ENCODE results near the gene FYB1. TPM values are rescaled to one million over a fixed set of nuclear protein-coding genes. Genes with fewer than 3 reads are reported as not detected.
"Not testable (repeated sequence)": the region's sequence is repeated elsewhere in the genome, so short reads cannot be mapped to it uniquely, and the experiment has no call there.

Gene FYB1
- total RNA-seq, 1 experiment from 2014 or later: 0.05 TPM

- DNase-seq (ENCODE audit: low read depth): no peak
These were observed 31.3 kb downstream of the FYB1 start for GRCh38 chr5:39187831-39188731.

- no peak for DNase-seq (ENCODE audit: low read depth)
These were observed 32.4 kb downstream of the FYB1 start for GRCh38 chr5:39186722-39187539.

- DNase-seq (ENCODE audit: low read depth): no peak
These were observed 33.1 kb downstream of the FYB1 start for GRCh38 chr5:39186289-39186688.

- DNase-seq (ENCODE audit: low read depth): no peak
These were observed 33.6 kb downstream of the FYB1 start for GRCh38 chr5:39185761-39186160.

GRCh38 chr5:39179561-39179960 is 39.8 kb downstream of the FYB1 start:
- not testable (repeated sequence) for DNase-seq (ENCODE audit: low read depth)

GRCh38 chr5:39178861-39179260 is 40.5 kb downstream of the FYB1 start:
- DNase-seq (ENCODE audit: low read depth): no peak

GRCh38 chr5:39178171-39178570 is 41.2 kb downstream of the FYB1 start:
- peak; percentile 64 for DNase-seq (ENCODE audit: low read depth)

GRCh38 chr5:39177631-39177964 is 41.8 kb downstream of the FYB1 start:
- DNase-seq (ENCODE audit: low read depth): no peak

- no peak for DNase-seq (ENCODE audit: low read depth)
These were observed 42.4 kb downstream of the FYB1 start for GRCh38 chr5:39176759-39177630.

- no peak for DNase-seq (ENCODE audit: low read depth)
These were observed 43.9 kb downstream of the FYB1 start for GRCh38 chr5:39175273-39175955.

- DNase-seq (ENCODE audit: low read depth): no peak
These were observed 46.3 kb downstream of the FYB1 start for GRCh38 chr5:39173069-39173468.

GRCh38 chr5:39172593-39172992 is 46.8 kb downstream of the FYB1 start:
- no peak for DNase-seq (ENCODE audit: low read depth)

- DNase-seq (ENCODE audit: low read depth): no peak
These were observed 47.7 kb downstream of the FYB1 start for GRCh38 chr5:39171647-39172046.

GRCh38 chr5:39169081-39169480 is 50.3 kb downstream of the FYB1 start:
- no peak for DNase-seq (ENCODE audit: low read depth)

- no peak for DNase-seq (ENCODE audit: low read depth)
These were observed 51.4 kb downstream of the FYB1 start for GRCh38 chr5:39167972-39168342.

- DNase-seq (ENCODE audit: low read depth): peak; percentile 31
These were observed 52.0 kb downstream of the FYB1 start for GRCh38 chr5:39167141-39167971.

GRCh38 chr5:39164529-39165402 is 54.6 kb downstream of the FYB1 start:
- peak; percentile 26 for DNase-seq (ENCODE audit: low read depth)

- no peak for DNase-seq (ENCODE audit: low read depth)
These were observed 55.3 kb downstream of the FYB1 start for GRCh38 chr5:39164016-39164415.

- no peak for DNase-seq (ENCODE audit: low read depth)
These were observed 57.8 kb downstream of the FYB1 start for GRCh38 chr5:39161578-39161977.

Data from M059J (cell line).